ENCODE results near the gene KLHL15. TPM values are rescaled to one million over a fixed set of nuclear protein-coding genes. Genes with fewer than 3 reads are reported as not detected.
A peak's percentile ranks its signal among the peaks of the same experiment; 100 is the strongest.
"Not testable (repeated sequence)": the region's sequence is repeated elsewhere in the genome, so short reads cannot be mapped to it uniquely, and the experiment has no call there.

KLHL15 gene
- total and polyA plus RNA-seq, 4 donors = 7.4 to 28.0 (median 13.1) TPM

DNA sequence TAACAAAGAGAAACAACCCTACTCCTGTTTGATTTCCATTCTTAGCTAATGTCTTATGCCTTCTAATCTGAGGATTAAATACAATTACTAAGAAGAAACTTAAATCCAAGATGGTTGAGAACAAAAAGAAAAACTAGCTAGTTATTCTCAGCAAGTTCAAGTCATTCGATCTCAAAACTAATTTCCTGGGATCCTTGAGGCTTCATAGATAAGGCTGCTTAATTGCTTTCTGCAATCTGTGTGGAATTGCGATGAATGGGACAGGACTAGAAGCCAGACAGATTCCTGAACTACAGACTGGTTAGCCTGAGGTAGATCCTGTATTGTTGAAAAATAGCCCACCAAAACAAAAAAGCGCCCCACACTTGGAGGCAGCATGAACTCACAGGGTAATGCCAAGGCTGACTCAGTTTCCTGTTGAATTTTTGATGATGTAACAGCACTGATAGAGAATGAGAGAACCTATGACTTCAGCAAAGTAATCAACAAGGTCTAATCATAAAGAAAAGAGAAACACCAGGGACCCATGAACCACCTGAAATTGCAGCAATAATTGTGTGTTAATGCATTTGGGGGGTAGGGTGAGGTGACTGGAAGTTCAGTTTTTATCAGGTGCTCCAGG, 33.9 kb downstream of the KLHL15 start:
- H3K36me3 ChIP-seq (ENCODE audit: control insufficient read depth, insufficient read depth, low read length) = peaks cover 2% of the 10 kb centered on the region
- no CpG with 5 or more reads among the region's 3 CpGs for WGBS (ENCODE audit: insufficient coverage)
- H3K27ac ChIP-seq (ENCODE audit: low read depth, low read length) = no peak overlapping the region
- H3K4me1 ChIP-seq (ENCODE audit: control insufficient read depth, insufficient read depth, low read length) = no peaks in the 10 kb centered on the region
- DNase-seq (ENCODE audit: low read depth in 4 of 6, low spot score in 6 of 6) = no peak
- H3K9me3 ChIP-seq (ENCODE audit: control insufficient read depth, insufficient read depth, low read length) = no peaks in the 10 kb centered on the region
- no peak overlapping the region for H3K4me3 ChIP-seq (ENCODE audit: low read depth, low read length)
- peaks cover 16% of the 10 kb centered on the region for H3K27me3 ChIP-seq (ENCODE audit: control insufficient read depth, insufficient read depth, low read length)

DNA sequence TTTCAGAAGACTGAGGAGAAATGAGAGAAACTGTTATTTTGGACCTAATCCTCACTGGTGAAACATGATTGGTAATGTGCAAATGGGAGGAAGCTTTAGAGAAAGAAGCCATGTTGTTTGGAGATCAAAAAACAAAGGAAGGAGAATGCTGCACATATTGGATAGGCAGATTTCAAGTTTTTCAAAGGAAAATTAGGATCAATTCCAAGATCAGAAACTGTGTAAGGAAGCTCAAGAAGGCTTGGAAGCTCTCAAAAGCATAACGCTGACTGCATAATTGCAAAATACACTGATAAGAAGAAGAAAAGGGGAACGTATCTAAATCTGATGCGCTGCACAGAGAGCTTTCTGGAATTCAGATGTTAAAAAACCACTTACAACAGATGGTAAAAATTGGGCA, 34.6 kb downstream of the KLHL15 start:
- peaks cover 19% of the 10 kb centered on the region for H3K27me3 ChIP-seq (ENCODE audit: control insufficient read depth, insufficient read depth, low read length)
- WGBS (ENCODE audit: insufficient coverage) = no CpG with 5 or more reads among the region's 3 CpGs

DNA sequence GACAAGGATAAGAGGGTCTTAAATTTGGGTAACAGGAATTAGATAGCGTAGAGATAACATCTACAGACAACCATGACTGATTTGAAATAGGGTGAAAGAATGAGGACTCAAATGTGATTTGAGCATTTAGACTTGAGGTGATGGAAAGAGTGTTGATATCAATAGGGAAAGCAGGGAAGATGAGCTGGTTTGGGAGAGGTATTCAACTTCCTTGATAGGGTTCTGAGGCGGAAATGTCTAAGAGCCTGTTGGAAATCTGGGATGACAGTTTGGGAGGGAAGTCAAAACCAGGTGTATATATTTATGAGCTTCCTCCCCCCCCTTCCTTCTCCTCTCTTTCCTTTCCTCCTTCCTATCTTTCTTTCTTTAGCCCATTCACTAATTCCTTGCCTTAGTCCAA, 36.5 kb downstream of the KLHL15 start:
- Histone ChIP-seq H3K4me3 (ENCODE audit: low read depth, low read length) (no peak overlapping the region), H3K9me3 (ENCODE audit: control insufficient read depth, insufficient read depth, low read length) (no peaks in the 10 kb centered on the region), H3K4me1 (ENCODE audit: control insufficient read depth, insufficient read depth, low read length) (no peaks in the 10 kb centered on the region), H3K27me3 (ENCODE audit: control insufficient read depth, insufficient read depth, low read length) (peaks cover 22% of the 10 kb centered on the region), H3K36me3 (ENCODE audit: control insufficient read depth, insufficient read depth, low read length) (peaks cover 2% of the 10 kb centered on the region), H3K27ac (ENCODE audit: low read depth, low read length) (no peak overlapping the region)
- no peak for DNase-seq (ENCODE audit: low read depth in 4 of 6, low spot score in 6 of 6)
- no CpG with 5 or more reads among the region's 2 CpGs for WGBS (ENCODE audit: insufficient coverage)

More for the DNA sequence above, 34.6 kb downstream of the KLHL15 start:
- Histone ChIP-seq H3K4me3 (ENCODE audit: low read depth, low read length) (no peak overlapping the region), H3K36me3 (ENCODE audit: control insufficient read depth, insufficient read depth, low read length) (peaks cover 2% of the 10 kb centered on the region), H3K27ac (ENCODE audit: low read depth, low read length) (no peak overlapping the region), H3K9me3 (ENCODE audit: control insufficient read depth, insufficient read depth, low read length) (no peaks in the 10 kb centered on the region), H3K4me1 (ENCODE audit: control insufficient read depth, insufficient read depth, low read length) (no peaks in the 10 kb centered on the region)
- DNase-seq (ENCODE audit: low read depth in 4 of 6, low spot score in 6 of 6) = peak in 2 of 6 donors; percentile 1 to 80

DNA sequence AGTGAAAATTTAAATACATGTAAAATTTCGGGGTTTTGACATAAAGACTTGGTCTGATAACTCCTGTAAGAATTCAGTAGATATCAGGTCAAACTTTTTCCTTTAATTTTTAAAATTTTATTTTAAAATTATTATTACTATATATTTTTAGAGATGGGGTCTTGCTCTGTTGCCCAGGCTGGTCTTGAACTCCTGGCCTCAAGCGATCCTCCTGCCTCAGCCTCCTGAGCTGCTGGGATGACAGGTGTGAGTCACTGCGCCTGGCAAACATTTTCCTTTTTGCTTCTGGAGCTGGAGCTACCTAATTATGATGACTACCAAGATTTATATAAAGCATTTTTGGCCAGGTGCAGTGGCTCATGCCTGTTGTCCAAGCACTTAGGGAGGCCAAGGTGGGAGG, 37.3 kb downstream of the KLHL15 start:
- H3K27ac ChIP-seq (ENCODE audit: low read depth, low read length) = no peak overlapping the region
- H3K27me3 ChIP-seq (ENCODE audit: control insufficient read depth, insufficient read depth, low read length) = peaks cover 22% of the 10 kb centered on the region
- no peak overlapping the region for H3K4me3 ChIP-seq (ENCODE audit: low read depth, low read length)
- no peaks in the 10 kb centered on the region for H3K9me3 ChIP-seq (ENCODE audit: control insufficient read depth, insufficient read depth, low read length)
- DNase-seq (ENCODE audit: low read depth in 4 of 6, low spot score in 6 of 6) = no peak
- no CpG with 5 or more reads among the region's 3 CpGs for WGBS (ENCODE audit: insufficient coverage)
- H3K4me1 ChIP-seq (ENCODE audit: control insufficient read depth, insufficient read depth, low read length) = no peaks in the 10 kb centered on the region
- peaks cover 2% of the 10 kb centered on the region for H3K36me3 ChIP-seq (ENCODE audit: control insufficient read depth, insufficient read depth, low read length)

DNA sequence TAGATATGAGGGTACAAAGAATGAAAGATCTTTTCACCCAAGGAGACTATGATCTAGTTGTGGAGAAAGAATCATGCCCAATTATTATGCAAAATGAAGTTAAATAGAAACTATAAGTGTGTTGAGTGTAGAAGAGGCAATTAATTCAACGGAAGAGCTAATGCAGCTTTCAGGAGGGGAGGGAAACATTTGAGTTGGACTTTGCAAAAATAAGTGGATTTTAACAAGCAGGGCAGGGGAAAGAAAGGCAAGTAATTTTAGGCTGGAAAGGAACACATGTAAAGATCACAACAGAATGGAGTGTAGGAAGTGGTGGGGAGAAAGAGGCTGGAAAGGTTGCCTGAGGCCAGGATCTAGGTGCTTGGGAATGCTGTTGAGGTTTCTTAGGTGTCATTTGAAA, 44.1 kb downstream of the KLHL15 start:
- peaks cover 15% of the 10 kb centered on the region for H3K27me3 ChIP-seq (ENCODE audit: control insufficient read depth, insufficient read depth, low read length)
- H3K4me1 ChIP-seq (ENCODE audit: control insufficient read depth, insufficient read depth, low read length) = no peaks in the 10 kb centered on the region
- no peaks in the 10 kb centered on the region for H3K36me3 ChIP-seq (ENCODE audit: control insufficient read depth, insufficient read depth, low read length)
- no peak overlapping the region for H3K4me3 ChIP-seq (ENCODE audit: low read depth, low read length)
- no peak overlapping the region for H3K27ac ChIP-seq (ENCODE audit: low read depth, low read length)
- 78% methylated on average over 1 of the region's 1 CpG for WGBS (ENCODE audit: insufficient coverage)
- H3K9me3 ChIP-seq (ENCODE audit: control insufficient read depth, insufficient read depth, low read length) = no peaks in the 10 kb centered on the region
- no peak for DNase-seq (ENCODE audit: low read depth in 4 of 6, low spot score in 6 of 6)

DNA sequence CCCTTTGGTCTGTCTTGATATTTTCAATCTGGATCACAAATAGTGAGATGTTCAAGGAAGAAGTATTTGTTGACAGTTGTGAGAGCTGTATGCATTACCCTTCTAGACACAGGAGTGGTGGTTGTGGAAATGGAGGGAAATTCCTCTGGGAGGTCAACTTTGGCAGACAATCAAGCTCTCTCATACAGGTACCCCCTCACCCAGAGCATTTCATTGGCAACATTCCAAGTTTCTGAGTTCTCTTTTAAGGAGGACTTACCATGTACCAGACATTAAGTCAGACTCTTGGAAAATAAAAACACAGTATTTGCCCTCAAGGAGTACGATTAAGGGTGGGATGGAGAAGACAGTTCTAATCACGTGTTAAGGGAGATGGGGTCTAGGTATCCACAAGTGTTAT, 45.3 kb downstream of the KLHL15 start:
- no peak for DNase-seq (ENCODE audit: low read depth in 4 of 6, low spot score in 6 of 6)
- H3K27me3 ChIP-seq (ENCODE audit: control insufficient read depth, insufficient read depth, low read length) = peaks cover 16% of the 10 kb centered on the region
- no peaks in the 10 kb centered on the region for H3K9me3 ChIP-seq (ENCODE audit: control insufficient read depth, insufficient read depth, low read length)
- no peaks in the 10 kb centered on the region for H3K4me1 ChIP-seq (ENCODE audit: control insufficient read depth, insufficient read depth, low read length)
- H3K4me3 ChIP-seq (ENCODE audit: low read depth, low read length) = no peak overlapping the region
- no peak overlapping the region for H3K27ac ChIP-seq (ENCODE audit: low read depth, low read length)
- 63% methylated on average over 1 of the region's 2 CpGs for WGBS (ENCODE audit: insufficient coverage)
- no peaks in the 10 kb centered on the region for H3K36me3 ChIP-seq (ENCODE audit: control insufficient read depth, insufficient read depth, low read length)

DNA sequence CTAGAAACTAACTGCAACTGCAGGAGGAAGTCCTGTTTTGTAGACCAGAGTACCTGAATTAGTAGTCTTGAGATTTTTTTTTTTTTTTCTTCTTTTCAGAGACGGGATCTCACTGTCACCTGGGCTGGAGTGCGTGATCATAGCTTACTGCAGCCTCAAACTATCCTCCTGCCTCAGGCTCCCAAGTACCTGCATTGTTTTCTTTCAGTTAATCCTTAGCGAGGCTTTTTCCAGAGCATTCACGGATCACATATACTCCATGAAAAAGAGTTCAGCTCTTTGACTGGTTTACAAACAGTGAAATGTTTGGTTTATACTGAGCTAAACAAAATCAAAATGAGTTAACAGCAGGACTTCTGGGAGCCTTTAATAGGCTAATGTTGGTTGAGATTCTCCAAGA, 45.8 kb downstream of the KLHL15 start:
- no peak for DNase-seq (ENCODE audit: low read depth in 4 of 6, low spot score in 6 of 6)
- WGBS (ENCODE audit: insufficient coverage) = 67% methylated on average over 2 of the region's 4 CpGs
- Histone ChIP-seq H3K9me3 (ENCODE audit: control insufficient read depth, insufficient read depth, low read length) (no peaks in the 10 kb centered on the region), H3K4me3 (ENCODE audit: low read depth, low read length) (no peak overlapping the region), H3K27ac (ENCODE audit: low read depth, low read length) (no peak overlapping the region), H3K4me1 (ENCODE audit: control insufficient read depth, insufficient read depth, low read length) (no peaks in the 10 kb centered on the region), H3K36me3 (ENCODE audit: control insufficient read depth, insufficient read depth, low read length) (no peaks in the 10 kb centered on the region), H3K27me3 (ENCODE audit: control insufficient read depth, insufficient read depth, low read length) (peaks cover 13% of the 10 kb centered on the region)

DNA sequence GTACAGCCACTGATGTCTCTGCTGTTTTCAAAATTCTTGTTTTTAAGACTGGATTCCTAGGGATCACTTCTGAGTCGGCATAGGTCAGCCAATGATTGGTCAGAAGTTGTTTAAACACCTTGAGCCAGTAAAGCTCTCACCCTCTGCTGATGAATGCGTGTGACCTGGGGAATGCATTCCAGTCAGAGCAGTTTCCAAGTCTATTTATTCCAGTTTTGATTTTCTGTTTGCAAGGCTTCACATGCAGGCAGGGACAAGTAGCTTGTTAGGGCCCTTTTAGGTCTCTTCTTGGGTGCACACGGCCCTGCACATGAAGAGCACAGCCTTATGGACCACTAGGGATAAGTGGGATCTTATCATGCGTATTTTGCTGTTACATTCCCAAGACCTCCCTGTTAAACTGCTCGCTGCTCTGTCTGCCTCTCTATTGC, 47.0 kb downstream of the KLHL15 start:
- Histone ChIP-seq H3K4me3 (ENCODE audit: low read depth, low read length) (no peak overlapping the region), H3K36me3 (ENCODE audit: control insufficient read depth, insufficient read depth, low read length) (no peaks in the 10 kb centered on the region), H3K4me1 (ENCODE audit: control insufficient read depth, insufficient read depth, low read length) (no peaks in the 10 kb centered on the region), H3K9me3 (ENCODE audit: control insufficient read depth, insufficient read depth, low read length) (no peaks in the 10 kb centered on the region), H3K27ac (ENCODE audit: low read depth, low read length) (no peak overlapping the region), H3K27me3 (ENCODE audit: control insufficient read depth, insufficient read depth, low read length) (peaks cover 11% of the 10 kb centered on the region)
- 52% methylated on average over 3 of the region's 5 CpGs for WGBS (ENCODE audit: insufficient coverage)
- no peak for DNase-seq (ENCODE audit: low read depth in 4 of 6, low spot score in 6 of 6)

DNA sequence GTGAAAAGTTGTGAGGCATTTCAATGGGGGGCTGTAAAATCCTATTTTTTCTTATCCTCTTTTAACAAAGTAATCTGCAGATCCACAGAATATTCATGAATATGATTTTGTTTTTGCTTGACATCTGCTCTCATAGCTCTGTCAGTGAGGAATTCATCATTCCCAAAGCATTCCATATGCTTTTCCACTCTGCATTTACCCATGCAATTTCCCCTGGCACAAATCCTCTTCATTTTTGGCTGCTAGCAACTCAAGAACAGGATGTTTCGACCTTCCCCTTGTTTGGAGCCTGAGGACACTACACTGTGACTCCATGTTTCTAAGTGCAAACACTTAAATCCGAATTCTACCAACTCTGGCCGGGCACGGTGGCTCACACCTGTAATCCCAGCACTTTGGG, 48.5 kb downstream of the KLHL15 start:
- Histone ChIP-seq H3K9me3 (ENCODE audit: control insufficient read depth, insufficient read depth, low read length) (no peaks in the 10 kb centered on the region), H3K4me3 (ENCODE audit: low read depth, low read length) (no peak overlapping the region), H3K27ac (ENCODE audit: low read depth, low read length) (no peak overlapping the region), H3K4me1 (ENCODE audit: control insufficient read depth, insufficient read depth, low read length) (no peaks in the 10 kb centered on the region), H3K36me3 (ENCODE audit: control insufficient read depth, insufficient read depth, low read length) (no peaks in the 10 kb centered on the region), H3K27me3 (ENCODE audit: control insufficient read depth, insufficient read depth, low read length) (peaks cover 11% of the 10 kb centered on the region)
- 70% methylated on average over 4 of the region's 4 CpGs for WGBS (ENCODE audit: insufficient coverage)
- peak in 1 of 6 donors; percentile 76 for DNase-seq (ENCODE audit: low read depth in 4 of 6, low spot score in 6 of 6)

DNA sequence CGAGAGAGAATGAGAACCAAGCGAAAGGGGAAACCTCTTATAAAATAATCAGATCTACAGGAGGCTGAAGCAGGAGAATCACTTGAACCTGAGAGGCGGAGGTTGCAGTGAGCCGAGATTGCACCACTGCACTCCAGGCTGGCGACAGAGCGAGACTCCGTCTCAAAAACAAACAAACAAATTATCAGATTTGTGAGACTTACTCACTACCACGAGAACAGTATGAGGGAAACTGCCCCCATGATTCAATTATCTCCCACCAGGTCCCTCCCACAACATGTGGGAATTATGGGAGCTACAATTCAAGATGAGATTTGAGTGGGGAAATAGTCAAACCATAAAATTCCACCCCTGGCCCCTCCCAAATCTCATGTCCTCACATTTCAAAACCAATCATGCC, 61.4 kb downstream of the KLHL15 start:
- not testable (repeated sequence) for H3K4me1 ChIP-seq (ENCODE audit: control insufficient read depth, insufficient read depth, low read length); DNase-seq (ENCODE audit: low read depth in 4 of 6, low spot score in 6 of 6); H3K27me3 ChIP-seq (ENCODE audit: control insufficient read depth, insufficient read depth, low read length); H3K27ac ChIP-seq (ENCODE audit: low read depth, low read length); H3K4me3 ChIP-seq (ENCODE audit: low read depth, low read length); H3K36me3 ChIP-seq (ENCODE audit: control insufficient read depth, insufficient read depth, low read length); H3K9me3 ChIP-seq (ENCODE audit: control insufficient read depth, insufficient read depth, low read length)
- WGBS (ENCODE audit: insufficient coverage) = 90% methylated on average over 2 of the region's 8 CpGs
